Measurements from ENCODE around the gene SPIRE1.

Gene SPIRE1

DNA sequence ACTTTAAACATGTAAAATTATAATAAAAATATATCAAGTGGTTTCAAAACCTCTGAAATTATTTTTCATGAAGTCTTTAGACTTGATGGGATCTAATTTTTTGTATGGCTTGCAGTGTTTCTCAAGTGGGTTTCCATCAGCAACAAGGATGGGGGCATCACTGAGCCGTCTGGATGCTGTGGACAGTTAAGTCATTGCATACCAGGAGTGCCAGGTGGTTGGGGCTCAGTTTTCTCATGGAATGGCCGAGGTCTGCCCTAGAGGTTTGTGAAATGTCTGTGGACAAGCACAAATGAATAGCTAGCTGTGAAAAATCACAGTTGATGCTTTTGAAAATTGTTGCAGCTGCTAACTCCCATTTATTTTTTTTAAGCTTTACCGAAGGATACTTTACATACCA, 248.4 kb downstream of the SPIRE1 start:
- DNase-seq, result no peak

DNA sequence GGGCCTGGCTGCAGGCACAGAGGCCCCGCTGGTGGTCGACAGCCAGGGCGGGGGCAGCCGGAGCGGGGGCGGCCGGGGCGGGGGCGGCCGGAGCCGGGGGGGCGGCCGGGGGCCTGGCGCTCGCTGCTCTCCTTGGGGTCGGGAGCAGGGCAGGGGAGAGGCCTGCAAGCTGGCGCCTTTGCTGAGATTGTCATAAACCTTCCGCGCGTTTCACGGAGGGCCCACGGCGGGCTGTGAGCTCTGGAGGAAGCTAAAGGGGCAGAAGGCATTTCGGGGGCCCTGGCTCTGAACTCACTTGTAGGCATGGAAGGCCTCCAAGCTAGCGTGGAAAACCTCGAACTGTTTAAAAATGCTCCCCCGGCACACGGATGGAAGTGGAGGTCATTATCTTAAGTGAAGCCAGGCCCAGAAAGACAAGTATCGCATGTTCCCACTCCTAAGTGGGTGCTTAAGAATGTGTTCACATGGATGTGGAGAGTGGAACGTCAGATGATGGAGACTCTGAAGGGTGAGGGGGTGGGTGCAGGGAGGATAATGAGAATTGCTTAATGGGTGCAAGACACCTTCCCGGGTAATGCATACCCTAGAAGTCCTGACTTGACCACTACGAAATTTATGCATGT, 249.5 kb downstream of the SPIRE1 start:
- DNase-seq, result no peak

DNA sequence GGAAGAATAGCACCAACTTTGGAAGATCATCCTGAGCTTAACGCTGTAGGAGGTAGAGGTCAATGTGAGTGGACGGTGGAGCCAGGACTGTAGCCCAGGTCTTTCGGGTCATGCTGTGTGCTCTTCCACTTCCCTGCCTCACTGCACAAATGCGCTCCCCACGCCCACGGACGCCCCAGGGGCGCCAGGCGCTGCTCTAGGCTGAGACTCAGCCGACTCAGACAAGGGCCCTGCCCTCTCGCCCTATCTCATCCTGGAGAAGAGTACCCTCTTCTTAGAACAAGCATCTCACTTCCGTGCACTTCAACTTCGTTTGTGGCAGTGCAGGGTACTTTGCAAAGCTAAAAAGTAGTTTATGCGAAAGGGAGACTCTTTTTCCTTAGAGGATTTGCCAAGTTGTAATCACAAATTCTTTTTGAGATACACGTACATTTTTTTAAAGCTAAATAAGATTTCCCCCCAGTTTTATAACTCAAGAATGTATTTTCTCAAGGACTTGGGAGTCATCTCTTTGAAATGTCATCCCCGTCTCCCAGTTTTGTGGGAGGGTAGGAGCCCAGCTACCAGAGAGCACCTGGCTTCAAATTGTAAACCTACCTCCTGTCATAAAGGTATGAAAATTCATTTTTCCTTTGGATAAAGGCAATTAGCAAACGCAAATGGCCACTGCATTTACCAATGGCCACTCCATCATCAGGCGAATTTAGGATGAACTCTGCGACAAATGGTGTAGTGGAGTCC, 251.4 kb downstream of the SPIRE1 start:
- no peak for DNase-seq

DNA sequence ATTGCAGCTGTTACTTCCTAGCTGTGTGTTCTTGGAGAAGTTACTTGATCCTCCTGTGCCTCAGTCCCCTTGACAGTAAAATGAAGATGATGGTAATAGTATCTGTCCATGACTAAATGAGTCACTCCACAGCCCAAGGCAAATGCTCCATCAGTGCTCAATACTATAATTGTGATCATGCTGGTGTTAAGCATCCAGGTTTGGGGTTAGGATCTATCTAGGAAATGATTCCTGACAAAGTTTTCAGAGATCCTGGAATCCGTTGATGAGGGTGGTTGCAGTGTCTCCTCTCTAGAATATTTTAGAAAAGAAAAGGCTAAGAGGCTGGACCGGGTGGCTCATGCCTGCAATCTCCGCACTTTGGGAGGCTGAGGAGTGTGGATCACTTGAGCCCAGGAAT, 252.8 kb downstream of the SPIRE1 start:
- no peak for DNase-seq

DNA sequence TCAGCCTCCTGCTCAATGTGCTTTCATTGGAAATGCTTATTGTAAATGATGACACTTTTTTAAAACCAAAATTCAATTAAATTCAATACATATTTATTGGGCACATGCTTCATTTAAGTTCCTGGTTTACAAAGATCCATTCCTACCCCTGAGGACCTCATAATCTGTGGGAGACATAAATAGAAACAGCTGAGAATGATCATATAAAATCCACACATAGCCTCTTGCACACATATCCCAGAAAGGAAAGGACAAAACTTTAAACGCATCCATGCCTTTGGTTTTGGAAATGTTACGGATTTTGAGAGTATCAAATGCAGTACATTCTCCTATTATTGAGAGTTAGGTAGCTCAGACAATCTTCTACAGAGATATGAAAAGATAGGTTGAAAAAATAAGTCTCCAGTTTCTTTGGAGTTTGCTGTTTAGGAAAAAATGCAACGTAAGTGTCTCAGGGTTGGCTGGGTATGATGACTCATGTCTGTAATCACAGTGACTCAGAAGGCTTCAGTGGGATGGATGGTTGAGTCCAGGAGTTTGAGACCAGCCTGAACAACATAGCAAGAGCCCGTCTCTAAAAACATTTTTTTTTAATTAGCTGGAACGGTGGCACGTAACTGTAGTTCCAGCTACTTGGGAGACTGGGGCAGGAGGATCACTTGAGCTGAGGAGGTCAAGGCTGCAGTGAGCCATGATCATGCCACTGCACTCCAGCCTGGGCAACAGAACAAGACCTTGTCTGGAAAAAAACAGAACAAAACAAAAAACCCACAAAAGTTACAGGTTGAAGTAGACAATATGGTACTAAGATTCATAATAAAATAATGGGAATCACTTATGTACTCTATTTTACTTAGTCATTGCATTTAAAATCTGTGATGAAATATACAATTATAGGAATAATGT, 254.1 kb downstream of the SPIRE1 start:
- no peak for DNase-seq

DNA sequence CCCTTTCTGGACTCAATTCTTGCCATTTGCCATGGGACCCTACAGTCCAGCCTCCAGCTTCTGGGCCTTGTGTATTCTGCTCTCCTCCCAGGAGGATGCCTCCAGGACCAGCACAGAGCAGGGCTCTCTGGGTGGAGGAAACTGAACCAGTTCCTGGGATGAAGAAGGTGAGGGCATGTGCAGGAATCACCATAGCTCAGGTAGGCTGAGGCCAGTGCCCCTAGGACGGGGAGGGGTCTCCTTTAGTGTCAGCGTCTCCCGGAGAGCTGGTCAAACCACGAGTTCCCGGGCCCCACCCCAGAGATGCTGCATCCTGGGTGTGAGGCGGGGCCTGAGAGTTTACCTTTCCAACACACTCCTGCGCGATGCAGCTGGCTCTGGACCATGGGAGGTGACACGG, 256.0 kb downstream of the SPIRE1 start:
- no peak for DNase-seq

DNA sequence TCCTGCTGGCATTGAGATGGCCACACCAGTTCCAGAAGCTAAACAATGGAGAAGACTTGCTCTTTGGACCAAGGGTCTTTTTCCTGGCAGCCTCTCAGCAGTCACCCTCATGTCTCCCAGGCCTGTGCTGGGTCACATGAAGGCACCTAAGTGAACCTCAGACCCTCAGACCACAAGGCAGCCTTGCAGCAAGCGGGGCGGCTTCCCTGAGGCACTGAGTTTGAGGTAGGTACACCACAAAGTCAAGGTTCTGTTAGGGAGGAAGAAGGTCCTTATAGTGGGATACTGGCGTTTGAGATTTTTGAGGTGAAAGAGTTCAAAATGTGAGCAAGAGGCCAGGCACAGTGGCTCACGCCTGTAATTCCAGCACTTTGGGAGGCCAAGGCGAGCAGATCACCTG, 258.7 kb downstream of the SPIRE1 start:
- DNase-seq, result no peak

DNA sequence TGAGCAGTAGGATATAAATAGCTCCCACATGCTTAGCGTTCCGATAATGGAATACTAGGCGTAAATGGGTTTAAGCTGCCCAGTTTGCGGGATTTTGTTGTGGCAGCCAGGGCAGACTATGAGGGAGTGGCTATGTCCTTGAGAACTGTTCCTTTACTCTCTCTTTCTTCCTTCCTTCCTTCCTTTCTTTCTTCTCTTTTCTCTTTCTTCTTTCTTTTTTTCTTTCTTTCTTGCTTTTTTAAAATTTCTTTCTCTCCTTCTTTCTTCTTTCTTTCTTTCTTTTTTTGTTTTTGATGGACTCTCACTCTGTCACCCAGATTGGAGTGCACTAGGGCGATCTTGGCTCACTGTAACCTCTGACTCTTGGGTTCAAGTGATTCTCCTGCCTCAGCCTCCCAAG, 259.3 kb downstream of the SPIRE1 start:
- no peak for DNase-seq

DNA sequence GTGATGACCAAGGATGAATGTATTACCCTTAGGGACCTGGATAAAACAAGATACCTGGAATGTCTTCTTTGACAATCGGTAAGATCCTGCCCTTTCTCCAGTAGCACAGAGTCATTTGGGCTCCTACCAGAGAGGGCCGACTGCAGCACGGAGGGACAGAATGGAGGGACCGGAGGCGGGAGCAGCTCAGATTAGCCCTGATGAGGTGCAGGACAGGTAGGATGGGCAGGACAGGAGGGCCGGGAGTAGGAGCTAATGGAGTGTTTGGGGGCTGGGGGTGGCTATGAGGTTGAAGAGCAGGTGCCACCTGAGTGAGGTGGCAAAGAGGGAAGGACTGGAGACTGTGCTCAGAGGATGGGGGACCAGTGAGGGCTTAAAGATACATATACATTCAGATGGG, 260.1 kb downstream of the SPIRE1 start:
- no peak for DNase-seq

DNA sequence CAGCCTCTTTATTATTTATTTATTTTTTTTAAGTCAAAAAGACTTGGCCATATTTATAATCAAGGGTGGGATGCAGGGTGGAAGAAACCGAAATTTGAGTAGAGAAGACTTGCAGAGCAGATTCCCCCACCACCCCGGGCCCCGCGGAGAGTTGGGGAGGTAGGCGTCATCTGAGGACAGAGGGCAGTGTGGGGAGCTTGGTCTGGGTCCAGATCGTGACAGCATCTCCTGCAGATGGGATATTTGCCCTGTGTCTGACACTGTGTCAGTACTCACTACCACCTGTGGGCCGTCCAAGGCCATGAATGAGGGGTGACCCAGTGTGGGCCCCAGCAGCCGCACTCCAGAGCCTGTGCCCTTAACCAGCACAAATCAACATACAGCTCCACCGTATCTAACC, 260.7 kb downstream of the SPIRE1 start:
- DNase-seq, result no peak

Measured in NK-92 treated with Interleukin-12 subunit alpha and Interleukin-12 subunit beta, amount 100 ng/mL, for 24 hours (cell line).